T-helper 1 cell treated with Interleukin-12 subunit alpha and Interleukin-12 subunit beta and Interleukin-4 antibody, amounts not matched to agents 30 ng/mL and 1 ng/mL, for 36 hours (primary cell): Measurements from ENCODE around the gene UPF1. TPM values are rescaled to one million over a fixed set of nuclear protein-coding genes. Genes with fewer than 3 reads are reported as not detected.

Experiments used
- intact Hi-C: fragments of 100-400 bp; cut with micrococcal nuclease; formaldehyde crosslinking; loops from one replicate; pipeline ENCODE4 v1.15.1; 2024
- total RNA-seq: library from RNA; stranded (reverse); gene quantifications from 2 replicates; pipeline ENCODE4 v1.2.3, GENCODE V29; 2022

The UPF1 gene
- total RNA-seq, 1 donor from 2014 or later, result 96.7 TPM

DNA sequence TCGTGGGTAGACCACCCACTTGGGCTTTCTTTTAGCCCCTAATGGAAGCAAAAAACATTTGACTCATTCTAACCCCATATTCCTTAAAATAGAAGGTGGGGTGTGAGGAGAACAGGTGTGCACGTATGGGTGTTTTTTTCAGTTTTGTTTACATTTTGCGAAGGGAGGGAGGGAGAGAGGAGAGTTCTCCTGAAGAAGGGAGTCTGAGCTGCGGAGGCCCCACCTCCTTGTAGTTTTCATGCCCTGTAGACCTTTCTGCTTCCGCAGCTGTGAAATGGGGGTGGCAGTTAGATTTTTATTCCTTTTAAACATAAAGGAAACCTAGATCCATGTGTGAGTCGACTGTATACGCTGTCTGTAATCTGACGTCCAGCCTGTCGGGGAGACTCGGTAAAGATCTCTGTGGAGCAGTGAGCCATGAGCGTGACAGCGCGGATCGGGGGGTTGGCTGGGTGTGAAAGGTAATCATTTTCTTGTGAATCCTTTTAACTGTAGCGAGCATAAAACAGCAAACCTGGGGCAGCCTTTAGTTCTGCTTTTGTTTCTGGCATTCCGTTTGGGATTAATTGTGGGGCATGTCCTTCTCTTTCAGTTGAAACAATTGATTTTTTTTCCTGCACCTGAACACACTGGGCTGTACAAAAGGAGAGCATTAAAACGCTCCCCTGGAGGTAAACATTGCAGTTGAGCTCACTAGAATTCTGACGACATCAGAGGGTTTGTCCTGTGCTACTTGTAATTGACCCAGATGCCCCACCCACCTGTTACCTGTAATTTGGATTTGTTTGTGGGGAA lies 2.3 kb downstream of the UPF1 start:
- intact Hi-C loops, result loop anchor here (5.0 kb wide), 3 partner anchors 47 to 417 kb away; partner anchors contain the start of genes REX1BD and SSBP4

DNA sequence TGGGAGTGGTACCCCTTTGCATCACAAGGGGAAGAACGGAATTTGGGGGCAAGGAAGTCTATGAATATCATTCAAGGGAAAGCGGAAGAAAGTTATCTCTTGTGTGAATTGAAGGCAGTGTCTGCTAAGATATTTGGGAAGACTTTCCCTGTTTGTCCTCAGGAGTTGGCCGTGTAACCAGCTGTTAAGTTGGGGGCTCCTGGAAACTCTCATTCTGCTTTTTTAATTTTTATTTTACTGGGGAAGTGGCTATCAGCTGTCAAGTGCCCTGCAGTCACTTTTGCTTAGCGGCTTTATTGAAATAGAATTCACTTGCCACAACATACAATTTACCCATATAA lies 2.9 kb downstream of the UPF1 start:
- intact Hi-C loops, result loop anchor here (5.0 kb wide), 3 partner anchors 47 to 417 kb away; partner anchors contain the start of genes REX1BD and SSBP4

DNA sequence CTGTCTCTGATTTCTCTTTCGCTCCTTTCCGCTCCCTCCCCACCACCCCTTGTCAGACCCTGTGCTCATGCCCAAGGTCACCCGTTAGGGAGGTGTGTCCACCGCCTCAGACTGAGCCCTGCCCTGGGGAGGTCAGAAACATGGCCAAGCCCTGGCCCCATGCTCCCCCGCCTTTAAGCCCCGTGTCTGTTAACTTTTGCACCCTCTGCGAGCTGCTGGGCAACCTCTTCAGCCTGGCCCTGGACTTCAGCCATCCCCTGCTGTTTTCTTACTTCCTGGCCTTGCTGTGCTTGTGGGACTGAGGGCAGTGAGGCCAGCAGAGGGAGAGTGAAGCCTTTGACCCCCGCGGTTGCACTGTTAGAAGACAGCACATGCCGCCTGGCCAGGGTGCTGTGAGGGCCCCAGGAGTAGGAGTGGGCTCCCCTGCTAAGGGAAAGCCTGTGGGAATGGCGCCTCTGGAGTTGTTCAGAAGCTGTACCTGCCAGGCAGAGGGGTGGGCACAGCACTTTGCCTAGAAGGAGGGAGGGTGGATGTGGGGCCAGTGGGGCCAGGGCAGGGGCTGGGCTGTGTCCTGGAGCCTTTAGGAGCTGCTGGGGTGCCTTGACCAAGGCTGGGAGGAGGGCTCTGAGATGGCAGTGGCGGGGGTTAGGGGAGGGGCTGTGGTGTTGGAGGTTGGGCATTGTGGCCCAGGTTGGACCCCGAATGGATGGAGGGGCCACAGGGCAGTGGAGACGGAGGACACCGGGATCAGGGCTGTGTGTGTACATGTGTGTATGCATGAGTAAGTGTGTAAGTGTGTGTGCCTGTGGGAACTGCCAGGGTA lies 7.9 kb downstream of the UPF1 start:
- intact Hi-C loops, result no loop called here

DNA sequence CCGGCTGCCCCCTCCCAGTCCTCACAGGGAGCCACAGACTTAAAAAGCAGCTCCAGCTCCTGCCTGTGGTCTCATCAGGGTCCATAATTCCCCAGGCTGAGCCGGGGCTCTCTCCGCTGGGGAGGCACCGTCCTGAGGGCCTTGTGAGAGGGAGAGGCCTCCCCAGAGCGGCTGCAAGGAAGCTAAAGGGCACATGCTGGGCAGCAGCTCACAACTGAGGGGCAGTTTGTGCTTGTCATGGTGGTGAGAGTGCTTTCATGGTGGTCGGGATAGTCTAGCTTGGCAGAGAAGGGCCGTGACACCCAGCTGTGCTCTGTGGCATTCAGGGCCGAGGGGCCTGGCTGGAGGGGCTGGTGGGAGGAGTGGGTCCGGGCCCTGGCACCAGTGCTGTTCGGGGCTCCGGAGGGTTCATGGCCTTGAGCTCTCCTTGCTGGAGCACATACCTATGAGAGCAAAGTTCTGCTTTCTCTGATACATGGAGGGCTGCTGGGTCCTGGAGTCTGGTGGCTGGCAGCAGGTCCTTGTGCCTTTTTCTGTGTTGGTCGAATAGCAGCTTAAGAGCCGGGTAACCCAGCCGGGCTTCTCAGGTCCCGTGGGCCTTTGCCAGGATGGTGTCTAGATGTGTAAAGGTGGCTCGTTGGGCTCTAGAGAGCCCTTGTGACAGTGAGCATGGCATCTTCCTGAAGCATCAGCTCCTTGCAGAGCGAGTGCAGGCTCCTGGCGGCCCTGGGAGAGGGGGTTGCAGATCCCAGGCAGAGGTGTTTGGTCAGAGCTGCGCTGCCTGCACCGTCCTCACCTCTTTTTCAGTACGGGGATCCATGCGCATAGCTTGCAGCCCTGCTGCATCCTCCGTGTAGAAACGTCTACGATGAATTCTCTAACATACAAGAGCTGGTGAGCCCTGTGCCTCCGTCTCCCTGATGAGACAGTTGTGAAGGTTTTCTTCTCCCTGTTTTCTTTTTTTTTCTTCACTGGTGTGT lies 8.8 kb downstream of the UPF1 start:
- intact Hi-C loops, result no loop called here

DNA sequence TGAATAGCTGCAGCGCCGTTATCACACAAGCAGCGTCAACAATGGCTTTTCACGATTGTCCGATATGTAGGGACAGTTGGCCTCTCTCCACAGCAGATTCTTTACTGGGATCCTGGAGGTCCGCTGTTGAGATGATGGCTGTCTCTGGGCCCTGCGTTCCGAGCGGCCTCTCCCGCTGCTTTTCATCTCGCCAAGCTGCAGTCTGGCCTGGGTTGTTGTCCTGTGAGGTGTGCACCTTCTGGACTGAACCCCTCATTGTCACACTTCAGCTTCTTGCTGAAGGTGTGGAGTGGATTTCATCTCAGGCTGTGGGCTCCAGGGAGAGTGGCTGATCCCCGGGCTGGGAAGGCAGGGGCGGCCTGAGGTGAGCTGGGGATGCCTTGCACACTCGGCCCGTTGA lies 9.6 kb downstream of the UPF1 start:
- intact Hi-C loops, result no loop called here

DNA sequence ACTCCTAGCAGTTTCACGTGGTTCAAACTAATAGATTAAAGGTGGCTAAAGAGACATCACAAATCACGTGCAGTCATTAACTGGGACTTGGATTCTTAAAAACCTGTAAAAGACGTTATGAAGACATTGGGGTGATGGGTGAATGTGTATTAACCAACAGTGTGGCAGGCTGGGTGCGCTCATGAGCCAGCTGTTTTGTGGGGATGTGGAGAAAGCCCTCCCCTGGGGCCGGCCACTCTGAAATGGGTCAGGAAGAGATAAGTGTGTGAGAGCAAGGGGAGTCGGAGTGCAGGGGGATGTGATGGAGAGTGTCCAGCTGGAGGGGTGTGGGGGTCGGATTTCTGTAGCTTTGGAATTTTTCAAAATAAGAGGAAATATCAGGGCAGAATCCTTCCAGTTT lies 10.4 kb downstream of the UPF1 start:
- intact Hi-C loops, result no loop called here

DNA sequence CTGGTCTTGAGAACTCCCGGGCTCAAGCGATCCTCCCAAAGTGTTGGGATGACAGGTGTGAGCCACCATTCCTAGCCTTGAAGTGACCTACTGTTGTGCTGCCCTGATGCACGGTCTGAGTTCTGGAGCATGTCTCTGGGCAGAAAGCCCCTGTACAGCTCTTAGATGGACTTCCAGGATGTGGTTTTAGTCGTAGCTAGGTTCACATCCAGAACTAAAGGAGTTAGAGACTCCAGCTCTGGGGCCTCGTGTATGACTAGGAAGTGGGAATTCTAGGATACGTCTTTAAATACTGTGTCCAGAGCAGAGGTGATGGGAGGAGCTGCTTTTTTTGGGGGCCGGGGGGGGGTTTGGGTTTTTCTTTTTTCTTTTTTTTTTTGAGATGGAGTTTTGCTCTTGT lies 12.2 kb downstream of the UPF1 start:
- intact Hi-C loops, result loop anchor here (1.0 kb wide), 1 partner anchor 13 kb away; the partner anchor contains the start of gene UPF1

DNA sequence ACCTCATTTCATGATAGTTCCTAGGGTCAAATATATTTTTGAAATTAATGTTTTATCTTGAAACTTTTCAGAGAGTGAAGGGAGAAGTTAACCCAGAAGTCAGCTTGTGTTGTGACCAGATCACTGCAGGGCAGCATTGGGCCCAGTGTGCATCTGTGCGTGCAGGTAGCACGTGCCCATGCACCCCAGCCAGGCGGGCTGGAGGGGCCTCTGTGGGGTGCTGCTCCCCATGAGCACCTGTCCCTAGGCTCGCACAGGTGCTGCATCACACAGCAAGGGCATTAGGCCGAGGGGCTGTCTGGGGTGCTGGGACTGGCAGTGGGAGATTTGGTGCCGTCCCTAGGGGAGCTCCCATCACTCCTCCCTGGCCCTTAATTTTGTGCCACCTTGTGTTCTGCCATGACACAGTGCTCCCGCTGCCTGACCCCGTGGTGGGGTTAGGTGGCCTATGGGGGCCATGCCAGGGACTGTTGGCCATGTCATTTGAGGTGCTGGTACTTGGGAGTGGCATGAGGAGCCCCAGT lies 13.1 kb downstream of the UPF1 start:
- intact Hi-C loops, result loop anchor here (5.0 kb wide), 3 partner anchors 208 to 393 kb away; partner anchors contain the start of gene KLHL26

DNA sequence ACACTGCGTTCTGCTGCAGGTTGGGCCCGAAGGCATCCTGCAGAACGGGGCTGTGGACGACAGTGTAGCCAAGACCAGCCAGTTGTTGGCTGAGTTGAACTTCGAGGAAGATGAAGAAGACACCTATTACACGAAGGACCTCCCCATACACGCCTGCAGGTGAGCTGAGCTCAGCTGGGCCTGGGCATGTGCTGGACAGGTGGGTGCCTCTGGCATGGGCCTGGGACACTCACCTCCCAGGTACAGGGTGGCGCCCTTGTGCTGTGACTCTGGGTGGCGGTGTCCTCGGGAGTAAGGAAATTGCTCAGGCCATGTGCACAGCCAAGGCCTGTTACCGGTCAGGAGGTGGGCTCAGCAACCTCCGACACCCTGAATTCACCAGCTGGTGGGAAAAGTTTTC lies 14.2 kb downstream of the UPF1 start:
- intact Hi-C loops, result loop anchor here (5.0 kb wide), 3 partner anchors 209 to 394 kb away; partner anchors contain the start of gene KLHL26

DNA sequence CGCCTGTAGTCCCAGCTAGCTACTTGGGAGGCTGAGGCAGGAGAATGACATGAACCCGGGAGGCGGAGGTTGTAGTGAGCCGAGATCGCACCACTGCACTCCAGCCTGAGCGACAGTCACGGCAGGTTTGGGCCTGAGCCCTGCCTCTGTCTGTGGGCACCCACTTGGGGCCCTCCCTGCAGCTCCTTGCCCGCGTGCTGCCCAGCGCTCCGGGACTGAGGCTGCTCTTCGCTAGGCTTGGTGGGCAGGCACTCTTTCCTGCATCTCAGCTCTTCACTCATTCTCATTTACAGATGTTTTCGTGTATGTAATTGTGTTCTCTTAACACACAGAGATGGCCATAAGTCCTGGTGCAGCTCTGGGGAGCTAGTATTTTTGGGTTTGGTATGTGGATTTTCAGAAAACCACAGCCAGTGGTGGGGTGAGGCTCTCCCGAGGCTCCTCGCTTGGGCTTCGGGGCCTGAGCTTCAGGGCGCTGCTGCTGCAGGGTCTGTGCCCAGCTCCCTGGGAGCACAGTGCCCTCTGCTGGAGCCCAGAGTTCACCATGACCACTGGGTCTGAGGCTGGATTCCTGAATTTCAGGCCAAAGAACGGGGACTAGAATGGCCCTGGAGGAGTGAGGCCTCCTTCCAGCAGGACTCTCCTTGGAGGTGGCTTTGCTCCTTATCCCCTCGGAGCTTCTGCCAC lies 15.2 kb downstream of the UPF1 start:
- intact Hi-C loops, result loop anchor here (1.0 to 5.0 kb wide), 4 partner anchors 210 to 395 kb away; partner anchors contain the start of genes ELL and KLHL26

DNA sequence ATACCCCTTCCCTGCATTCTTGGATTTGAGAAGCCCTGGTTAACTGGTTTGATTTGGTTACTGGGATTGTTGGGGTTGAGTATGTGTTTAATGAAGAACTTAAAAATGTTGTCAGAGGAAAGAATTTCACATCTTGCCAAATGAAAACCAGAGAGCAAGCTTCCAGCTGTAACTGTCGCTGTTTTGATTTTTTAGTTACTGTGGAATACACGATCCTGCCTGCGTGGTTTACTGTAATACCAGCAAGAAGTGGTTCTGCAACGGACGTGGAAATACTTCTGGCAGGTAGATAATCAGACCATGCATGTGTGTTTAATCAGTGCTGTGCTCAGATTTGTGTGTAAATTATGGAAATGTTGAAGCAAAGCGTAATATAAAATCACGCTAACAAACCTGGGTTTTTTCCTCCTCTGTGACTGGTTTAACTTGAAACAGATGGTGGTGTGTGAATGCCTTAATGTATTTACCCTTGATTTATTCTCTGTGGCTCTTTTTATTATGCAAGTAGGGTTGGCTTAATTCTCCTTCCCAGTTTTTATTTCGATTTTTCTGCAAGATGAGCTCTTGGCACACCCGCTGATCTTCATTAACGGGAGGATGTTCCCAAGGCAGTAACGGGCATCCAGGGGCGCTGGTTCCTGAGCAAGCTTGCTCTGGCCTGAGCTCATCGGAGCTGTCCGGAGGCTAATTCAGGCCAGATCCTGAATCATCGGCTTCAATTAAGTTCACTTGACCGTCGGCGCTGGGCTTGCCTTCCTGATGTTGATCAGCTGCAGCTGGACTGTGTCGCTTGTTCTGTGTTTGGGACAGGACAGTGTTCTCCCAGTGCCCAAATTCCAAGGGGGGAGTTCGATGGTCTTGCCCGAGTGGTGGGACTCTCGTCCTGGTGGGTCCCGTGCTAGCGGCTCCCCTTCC lies 16.0 kb downstream of the UPF1 start:
- intact Hi-C loops, result loop anchor here (1.0 to 5.0 kb wide), 4 partner anchors 211 to 396 kb away; partner anchors contain the start of genes ELL and KLHL26

DNA sequence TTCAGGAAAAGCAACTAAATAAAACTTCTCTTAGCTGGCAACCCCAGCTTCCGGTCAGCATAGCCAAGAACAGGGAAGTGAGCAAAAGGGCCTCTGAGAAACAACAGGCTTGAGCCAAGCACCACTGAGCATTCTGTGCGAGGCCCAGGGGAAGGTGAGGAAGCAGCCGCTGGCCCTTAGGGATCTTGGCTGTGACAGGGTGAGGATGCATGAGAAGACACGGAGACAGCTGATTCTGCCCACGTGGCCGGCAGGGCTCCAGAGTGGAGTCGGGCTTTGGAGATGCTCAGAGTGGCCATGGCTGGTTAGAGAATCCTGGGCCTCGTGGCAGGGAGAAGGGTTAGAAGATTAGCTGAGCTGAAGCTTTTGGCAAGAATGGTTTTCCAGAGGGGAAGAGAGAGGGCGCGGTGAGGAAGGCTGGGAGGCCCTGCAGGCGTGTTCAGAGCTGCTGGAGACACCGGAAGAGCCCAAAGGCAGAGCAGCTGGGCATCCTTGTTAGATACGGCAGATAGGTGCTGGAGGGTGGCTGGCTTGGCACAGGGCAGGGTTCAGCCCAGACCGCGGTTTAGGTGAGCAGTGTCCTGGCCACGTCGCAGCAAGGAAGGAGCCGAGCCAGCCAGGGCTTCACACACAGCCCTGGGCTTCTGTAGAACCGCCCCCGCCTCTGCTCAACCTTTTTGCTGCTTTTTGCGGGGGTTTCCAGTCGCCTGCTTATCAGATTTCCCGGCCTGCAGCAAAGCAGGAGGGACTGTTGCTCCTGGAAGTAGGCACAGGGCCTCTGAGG lies 17.3 kb downstream of the UPF1 start:
- intact Hi-C loops, result loop anchor here (5.0 kb wide), 3 partner anchors 212 to 397 kb away; partner anchors contain the start of gene KLHL26

DNA sequence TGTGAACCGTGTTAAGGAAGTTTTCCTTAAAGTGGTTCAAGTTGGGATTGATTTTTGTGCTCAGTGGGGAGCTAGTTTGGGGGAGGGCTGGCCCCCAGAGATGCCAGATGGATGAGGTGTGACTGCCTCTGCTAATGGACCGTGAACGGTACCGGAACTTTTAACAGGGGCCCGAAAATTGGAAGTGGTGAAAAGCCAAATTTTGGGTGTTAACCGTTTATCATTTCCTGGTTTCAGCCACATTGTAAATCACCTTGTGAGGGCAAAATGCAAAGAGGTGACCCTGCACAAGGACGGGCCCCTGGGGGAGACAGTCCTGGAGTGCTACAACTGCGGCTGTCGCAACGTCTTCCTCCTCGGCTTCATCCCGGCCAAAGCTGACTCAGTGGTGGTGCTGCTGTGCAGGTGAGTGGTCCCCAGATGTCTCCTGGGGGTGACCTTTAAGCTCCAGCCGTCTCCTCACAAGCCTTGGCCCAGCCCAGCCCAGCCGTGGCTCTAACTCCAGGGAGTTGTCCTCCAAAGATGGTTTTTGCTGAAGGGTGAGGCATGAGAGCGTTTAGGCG lies 18.2 kb downstream of the UPF1 start:
- intact Hi-C loops, result loop anchor here (5.0 kb wide), 3 partner anchors 213 to 398 kb away; partner anchors contain the start of gene KLHL26

DNA sequence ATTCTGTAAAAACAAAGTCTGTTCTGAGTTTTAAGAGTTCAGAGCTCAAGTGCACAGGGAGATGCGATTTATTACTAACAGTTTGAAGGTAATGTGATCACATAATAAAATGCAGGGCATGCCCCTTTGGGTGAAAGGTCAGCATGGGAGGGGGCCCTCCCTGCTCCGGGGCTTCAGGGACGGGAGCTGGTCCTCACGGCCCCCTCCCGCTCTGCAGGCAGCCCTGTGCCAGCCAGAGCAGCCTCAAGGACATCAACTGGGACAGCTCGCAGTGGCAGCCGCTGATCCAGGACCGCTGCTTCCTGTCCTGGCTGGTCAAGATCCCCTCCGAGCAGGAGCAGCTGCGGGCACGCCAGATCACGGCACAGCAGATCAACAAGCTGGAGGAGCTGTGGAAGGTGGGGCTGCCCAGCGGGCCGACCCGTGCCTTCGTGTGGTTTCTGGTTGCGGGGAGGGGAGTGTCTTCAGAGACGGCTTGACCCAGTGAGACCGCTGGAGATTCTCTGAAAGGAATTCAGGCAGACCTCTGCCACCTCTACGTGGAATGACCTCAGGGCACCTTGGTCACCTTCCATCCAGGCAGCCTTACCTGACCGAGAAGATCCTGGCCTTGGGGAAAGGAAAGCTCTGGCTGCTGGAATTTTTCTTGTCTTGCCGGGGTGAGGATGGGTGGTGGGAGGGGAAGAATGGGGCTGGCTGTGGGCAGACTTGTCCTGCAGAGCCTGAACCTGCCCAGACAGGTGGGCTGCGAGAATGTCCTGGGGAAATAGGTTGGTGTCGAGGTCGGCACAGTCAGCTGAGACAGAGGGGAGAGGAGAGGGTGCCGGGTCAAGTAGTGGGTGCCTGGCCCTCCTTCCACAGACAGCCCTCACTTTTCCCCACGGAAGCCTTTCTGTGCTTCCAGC lies 19.0 kb downstream of the UPF1 start:
- intact Hi-C loops, result no loop called here

DNA sequence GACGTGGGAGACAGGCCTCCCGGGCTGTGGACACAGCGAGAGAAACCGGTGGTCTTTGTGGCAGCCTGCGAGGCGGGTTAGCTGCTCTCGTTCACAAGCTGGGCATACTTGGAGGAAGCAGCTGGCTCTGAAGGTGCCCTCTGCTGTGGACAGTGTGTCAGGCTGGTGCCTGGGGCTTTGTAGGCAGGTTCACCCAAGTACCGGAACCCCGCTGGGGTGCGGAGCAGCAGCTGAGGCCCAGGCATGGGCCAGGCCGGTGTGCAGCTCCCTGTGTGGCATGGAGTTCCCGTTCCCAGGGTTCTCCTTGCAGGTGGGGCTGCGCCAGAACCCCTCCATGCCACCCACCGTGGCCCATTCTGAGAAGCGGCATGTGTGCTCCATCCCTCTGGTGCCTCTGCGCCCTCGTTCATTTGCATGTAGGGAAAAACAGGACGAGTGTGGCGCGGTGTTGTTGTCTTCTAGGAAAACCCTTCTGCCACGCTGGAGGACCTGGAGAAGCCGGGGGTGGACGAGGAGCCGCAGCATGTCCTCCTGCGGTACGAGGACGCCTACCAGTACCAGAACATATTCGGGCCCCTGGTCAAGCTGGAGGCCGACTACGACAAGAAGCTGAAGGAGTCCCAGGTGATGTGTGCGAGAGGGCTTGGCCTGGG lies 20.0 kb downstream of the UPF1 start:
- intact Hi-C loops, result no loop called here

DNA sequence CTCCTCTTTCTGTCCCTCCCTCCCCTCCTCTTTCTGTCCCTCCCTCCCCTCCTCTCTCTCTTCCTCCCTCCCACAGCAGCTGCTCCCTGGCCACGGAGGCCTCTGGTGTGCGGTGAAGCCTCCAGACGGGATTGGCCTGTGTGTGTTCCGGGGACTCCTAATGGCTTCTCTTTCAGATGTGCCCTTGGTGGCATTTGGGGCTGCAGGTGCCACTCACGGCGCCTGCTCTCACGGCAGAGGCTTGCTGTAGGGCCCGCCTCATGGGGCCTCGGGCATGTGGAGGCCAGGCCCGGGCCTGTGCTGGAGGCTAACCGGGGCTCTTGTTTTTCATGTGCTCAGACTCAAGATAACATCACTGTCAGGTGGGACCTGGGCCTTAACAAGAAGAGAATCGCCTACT lies 20.9 kb downstream of the UPF1 start:
- intact Hi-C loops, result no loop called here
